Nucleus accumbens (tissue), 56 donors: Measurements from ENCODE around the gene UBE2Q1.
"Not testable (repeated sequence)": the region's sequence is repeated elsewhere in the genome, so short reads cannot be mapped to it uniquely, and the experiment has no call there.

Experiments
- DNase-seq, 56 donors: peaks; one replicate each; lab custom pipeline; 2025; lab: John Stamatoyannopoulos, UW

UBE2Q1 gene

DNA sequence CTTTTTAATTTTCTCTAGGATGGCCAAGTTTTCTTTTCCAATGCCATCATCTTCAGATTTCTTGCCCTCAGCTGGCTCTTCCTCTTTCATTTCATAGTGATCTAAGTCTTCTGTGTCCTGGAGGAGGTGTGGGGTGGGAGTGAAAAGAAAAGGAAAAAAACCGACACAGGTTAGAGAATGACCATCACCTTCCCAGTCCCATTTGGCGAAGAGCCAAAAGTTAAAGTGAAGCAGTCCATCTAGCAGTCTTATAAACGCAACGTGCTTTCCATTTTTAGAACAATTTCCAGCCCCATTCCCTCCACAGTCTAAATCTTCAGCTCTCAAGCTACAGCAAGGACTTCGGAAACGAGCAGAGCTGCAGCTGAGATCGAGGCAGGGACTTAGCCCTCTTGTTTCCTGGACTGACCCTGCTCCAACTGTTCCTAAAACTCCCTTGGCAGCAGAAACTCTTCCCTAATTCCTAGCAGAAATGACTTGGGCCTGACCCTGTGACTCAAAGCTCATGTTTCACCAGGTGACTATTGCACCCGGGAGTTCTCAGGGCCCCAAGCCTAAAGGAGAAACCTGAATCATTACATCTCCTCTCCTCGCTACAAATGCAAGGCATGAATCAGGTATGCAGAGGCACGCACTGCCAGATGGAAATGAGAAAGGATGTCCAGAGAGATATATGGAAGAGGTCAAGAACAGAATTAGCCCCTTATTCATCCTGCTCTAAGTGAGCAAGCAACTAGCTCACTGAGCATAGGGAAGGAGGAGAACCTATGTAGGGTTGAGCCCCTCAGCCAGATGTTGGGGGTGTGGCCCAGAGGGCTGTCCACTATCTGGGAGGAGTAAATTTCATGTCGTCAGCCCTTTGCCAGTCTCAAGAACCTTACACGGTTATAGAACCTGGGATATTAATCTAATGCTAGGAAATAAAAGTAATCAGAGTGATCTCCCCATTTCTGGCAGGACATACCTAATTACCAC, 5.1 kb downstream of the UBE2Q1 start:
- no peak for DNase-seq

- no peak for DNase-seq
These were observed 6.4 kb downstream of the UBE2Q1 start for GRCh38 chr1:154552036-154552435.

DNA sequence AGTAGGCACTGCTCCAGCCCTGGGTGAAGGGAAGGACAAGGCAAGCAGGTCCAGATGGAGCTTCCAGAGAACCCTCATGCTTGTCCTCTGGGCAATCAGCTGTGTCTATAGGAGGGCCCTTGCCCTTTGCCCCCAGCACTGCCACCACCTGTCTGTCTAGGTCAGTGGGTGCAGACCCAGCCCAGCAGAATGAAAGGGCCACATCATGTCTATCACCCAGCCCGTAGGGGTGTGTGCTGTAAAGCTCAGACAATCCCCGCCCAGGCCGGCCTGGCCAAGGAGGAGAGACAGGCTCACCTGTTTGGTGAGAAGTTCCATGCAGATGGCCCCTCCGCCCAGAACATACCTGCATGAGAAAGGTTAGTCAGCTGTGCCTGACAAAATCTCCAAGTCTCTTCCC, 7.0 kb downstream of the UBE2Q1 start:
- DNase-seq = no peak

DNA sequence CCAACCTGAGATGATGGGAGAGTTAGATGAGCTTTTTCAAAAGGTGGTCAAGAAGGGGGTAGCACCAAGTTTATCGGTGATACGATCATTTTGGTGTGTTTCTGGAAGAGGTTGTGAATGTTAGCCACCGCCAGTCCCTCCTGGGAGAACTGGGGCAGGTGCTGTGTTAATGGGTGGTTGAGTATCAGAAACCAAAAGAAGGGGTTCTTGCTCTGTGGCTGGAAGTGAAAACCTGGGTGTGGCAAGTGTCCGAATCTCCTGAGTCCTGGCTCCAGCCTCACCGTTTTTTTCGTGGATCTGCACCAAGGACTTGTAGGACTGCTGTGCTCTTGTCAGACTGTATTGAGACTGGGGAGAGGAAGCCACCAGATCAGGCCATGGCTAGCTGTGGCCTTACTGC, 7.8 kb downstream of the UBE2Q1 start:
- DNase-seq = no peak

DNA sequence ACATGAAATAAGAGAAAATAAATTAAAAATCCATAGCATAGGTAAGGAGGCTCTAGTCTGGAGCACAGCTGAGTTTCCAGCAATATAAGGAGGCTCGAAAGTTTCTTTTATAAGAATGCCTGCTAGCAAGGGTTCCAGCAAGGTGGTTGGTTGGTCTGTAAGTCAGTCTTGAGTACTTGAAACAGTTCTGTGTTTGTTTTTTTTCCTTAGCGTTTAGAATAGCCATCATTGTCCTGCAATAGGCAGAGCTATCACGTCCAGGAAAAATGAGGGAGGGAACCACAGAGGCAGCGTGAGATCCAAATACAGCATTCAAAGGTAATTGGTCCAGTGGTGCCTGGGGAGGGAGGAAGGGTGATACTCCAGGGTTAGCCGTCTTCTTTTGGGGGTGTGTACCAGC, 8.4 kb downstream of the UBE2Q1 start:
- no peak for DNase-seq

GRCh38 chr1:154549202-154549770, 9.2 kb downstream of the UBE2Q1 start:
- no peak for DNase-seq

GRCh38 chr1:154548028-154548427, 10.4 kb downstream of the UBE2Q1 start:
- DNase-seq = no peak

- DNase-seq = no peak
These were observed 11.2 kb downstream of the UBE2Q1 start for GRCh38 chr1:154547105-154547732.

- DNase-seq = peak in 36 of 56 donors; percentile 2 to 62 (median 18)
These were observed 12.0 kb downstream of the UBE2Q1 start for GRCh38 chr1:154546264-154547063.

DNA sequence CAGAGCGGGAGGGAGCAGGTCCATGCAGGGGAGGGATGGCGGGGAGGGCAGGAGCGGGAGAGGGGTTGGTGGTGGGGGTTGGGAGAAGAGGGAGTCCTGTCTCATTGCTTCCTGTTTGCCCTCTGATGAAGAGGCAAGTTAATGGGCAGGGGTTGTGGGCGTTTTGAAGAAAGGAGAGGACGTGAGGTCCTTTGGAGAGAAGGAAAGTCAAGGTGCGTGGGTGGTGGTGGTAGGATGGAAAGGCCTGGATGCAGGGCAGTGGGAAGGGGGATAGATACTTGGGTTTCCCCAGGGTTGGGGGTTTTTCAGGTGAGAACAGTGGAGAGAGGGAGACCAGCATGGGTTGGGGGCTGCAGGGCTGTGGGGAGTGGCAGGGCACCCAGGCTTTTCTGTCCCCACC, 17.2 kb downstream of the UBE2Q1 start:
- DNase-seq = no peak

DNA sequence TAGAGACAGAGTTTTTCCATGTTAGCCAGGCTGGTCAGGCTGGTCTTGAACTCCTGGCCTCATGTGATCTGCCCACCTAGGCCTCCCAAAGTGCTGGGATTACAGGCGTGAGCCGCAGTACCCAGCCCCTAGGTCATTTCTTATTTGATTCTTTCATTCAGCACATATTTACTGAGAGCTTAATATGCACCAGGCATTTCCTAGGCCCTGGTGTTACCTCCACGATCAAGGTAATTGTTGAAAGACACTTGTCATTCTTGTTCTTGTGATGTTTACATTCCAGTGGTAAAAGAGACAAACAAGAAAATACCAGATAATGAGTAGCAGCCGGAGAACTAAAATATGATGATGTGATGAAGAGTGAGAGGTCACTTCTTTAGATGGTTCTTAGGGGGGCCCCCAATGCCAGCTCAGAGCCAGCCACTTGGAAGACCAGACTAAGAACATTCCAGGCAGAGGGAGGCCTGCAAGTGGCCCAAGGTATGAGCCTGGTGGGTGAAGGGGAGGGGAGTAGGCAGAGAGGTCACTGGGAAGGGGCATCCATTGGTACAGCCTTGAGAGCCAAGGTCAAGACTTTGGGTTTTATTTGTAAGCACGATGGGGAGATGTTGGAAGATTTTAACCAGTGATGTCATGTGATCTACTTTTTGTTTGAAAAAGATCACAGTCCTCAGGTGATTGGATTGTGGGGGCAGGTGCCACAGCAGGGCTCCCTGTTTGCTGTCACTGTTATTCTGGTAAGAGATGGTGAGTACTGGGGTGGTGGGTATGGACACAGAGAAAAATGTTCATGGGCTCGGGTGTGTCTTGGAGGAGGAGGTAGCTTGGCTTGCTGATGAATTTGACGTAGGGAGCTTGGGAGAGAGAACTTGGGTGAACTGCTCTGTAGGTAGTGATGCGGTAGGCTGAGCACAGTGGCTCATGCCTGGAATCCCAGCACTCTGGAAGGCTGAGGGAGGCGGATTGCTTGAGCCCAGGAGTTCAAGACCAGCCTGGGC, 18.7 kb downstream of the UBE2Q1 start:
- DNase-seq = no peak

DNA sequence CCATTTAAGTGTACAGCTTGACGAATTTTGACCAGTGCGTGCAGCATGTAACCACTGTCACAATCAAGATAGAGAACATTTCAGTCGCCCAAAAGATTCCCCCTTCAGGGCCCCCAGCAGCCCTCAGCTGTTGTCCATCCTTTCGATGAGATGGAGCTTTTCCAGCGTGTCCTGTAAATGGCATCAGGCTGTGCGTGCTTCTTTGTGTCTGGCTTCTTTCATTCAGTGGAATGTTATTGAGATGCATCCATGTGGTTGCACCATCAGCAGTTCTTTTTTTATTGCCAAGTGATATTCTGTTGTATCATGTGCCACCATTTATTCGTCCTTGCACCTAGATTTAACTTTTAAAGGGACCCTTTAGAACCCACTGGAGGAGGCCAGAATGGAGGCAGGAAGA, 21.9 kb downstream of the UBE2Q1 start:
- no peak for DNase-seq

DNA sequence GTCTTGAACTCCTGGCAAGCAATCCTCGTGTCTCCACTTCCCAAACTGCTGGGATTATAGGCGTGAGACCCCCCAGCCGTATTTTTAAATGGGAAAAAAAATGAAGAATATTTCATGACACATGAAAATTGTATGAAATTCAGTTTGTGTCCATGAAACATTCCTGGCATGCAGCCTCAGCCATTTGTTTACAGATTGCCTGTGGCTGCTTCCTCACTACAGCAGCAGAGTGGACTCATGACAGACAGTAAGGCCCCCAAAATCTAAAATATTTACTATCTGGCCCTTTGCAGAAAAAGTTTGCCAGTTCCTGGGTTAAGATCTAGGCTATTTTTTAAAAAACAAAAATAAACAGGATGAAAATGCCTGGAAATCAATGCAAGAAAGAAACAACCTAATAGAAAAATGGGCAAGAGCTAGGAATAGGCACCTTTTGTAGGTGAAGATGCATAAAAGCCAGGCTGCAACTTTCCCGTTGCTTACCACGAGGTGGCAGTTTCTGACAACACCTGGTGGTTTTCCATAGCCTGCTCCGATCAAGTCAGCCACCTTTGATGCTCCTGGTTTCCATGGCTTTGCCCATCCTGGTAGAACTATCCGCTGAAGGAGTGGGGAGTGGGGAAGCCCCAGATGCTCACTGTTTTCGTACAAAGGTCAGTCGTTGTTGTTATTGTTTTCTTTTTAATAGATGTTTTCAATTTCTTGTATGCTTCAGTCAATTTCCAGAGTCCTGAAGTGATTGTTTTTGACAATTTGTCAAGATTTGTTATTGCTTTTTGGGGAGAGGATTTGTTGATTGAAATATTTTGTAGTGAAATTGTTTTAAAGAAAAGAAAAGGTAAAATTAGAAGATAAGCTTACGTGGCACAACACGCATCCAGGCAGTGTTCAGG, 24.3 kb downstream of the UBE2Q1 start:
- DNase-seq = no peak

- not testable (repeated sequence) for DNase-seq
These were observed 26.5 kb downstream of the UBE2Q1 start for GRCh38 chr1:154531950-154532349.

GRCh38 chr1:154529308-154529707, 29.2 kb downstream of the UBE2Q1 start:
- no peak for DNase-seq

GRCh38 chr1:154527192-154527591, 31.3 kb downstream of the UBE2Q1 start:
- DNase-seq = no peak

DNA sequence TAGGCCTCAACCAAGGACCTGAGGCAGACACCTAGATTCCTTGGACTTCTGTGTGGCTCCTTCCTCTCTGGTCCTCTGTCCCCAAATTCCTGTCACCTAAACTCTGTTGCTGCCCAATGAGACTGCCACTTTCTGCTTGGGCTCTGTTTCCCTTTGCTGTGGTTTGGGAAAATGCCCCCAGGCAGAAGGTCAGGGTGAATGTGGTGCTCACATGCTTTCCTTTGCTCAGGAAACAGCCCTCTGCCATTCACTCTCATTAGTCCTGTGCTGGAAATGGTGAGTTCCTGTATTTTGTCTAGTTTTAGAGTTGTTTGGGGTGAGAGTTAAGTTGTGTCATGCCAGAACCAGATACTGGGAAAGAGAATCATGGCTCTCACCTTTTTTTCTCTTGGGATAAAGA, 33.6 kb downstream of the UBE2Q1 start:
- no peak for DNase-seq

DNA sequence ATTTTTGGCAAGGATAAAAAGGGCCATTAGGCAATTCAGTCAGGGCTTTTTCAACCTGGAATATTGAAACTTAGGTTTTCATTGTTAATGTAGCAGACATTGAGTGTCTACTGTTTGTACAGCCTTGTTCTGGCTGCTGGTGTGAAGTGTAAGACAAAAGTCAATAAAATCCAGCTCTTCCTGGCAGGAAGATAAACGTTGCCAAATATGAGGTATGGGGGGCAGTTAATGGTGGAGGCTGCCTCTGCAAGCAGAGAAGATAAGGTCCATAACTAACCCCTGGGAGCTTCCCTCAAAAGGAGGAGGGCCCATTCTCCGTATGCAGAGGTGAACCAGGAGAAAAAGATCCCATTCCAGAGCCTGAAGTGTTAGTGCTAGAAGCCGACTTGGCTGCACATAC, 36.8 kb downstream of the UBE2Q1 start:
- no peak for DNase-seq
